GM19351 (cell line): ENCODE results near the gene PDE10A.
"Not testable (repeated sequence)": the region's sequence is repeated elsewhere in the genome, so short reads cannot be mapped to it uniquely, and the experiment has no call there.

Experiments
- ATAC-seq: cut with Tn5 transposase; IDR thresholded peaks from one replicate; pipeline ENCODE4 v1.9.1; 2021; ENCODE audit warnings: mild to moderate bottlenecking, moderate library complexity; ENCODE audit not compliant: unreplicated experiment

Gene PDE10A

GRCh38 chr6:165628955-165629354 is 34.1 kb downstream of the PDE10A start:
- no peak for ATAC-seq

- no peak for ATAC-seq
These were observed 35.7 kb downstream of the PDE10A start for GRCh38 chr6:165627366-165627765.

DNA sequence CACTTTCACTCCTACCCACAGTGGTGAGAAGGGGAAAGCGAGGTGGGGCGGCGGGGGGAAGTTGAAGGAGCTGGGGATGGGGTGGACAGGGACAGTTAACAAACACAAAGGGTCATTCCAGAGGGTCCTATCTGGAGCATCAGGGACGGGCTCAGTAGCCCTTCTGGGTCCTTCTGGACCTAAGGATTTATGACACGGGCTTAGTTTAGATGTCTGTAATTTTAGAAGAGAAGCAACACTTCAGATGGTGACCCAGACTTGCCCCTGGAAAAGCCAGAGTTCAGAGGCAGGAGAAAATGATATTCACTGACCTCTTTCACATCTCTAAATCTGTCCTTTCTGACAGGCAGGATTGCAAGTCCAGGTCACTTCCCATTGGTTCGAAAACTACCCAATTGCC is 36.3 kb downstream of the PDE10A start:
- ATAC-seq = no peak

GRCh38 chr6:165624871-165625639 is 38.0 kb downstream of the PDE10A start:
- no peak for ATAC-seq

GRCh38 chr6:165621940-165622339 is 41.1 kb downstream of the PDE10A start:
- ATAC-seq = no peak

- ATAC-seq = not testable (repeated sequence)
These were observed 44.1 kb downstream of the PDE10A start for GRCh38 chr6:165618891-165619290.

DNA sequence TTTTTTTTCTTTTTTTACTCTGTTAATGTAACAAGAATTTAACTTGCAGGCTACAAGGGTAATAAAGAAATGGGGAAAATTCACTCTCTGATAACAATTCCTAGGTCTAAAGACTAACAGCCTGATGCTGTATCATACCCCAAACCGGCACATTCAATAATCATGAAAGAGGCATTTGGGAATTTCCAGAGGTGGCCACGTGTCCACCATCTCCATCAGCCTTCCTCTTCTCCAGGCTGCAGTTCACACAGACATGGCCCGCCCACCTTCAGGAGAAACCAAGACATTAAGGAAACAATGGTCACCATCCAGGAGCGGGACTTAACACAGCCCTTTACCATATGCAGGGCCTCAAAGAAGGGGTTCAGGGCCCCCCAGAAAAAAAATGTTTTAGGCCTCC is 44.8 kb downstream of the PDE10A start:
- no peak for ATAC-seq

DNA sequence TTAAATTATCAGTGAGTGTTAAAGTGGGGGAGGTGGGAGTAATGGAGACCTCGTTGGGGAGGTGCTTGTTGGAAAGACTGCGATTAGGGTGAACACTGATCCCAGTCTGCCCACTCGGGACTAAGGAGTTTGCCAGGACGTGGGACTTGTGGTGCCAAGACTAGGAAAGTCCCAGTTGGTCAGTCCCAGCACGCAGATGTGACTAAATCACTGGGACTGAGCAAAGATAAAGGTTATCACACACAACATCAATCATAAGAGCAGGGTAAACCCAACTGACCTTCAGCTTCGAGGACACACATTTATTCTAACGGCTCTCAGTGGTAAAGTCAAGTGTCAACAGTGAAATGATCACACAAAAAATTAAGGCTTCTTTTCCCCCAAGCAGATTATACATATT is 45.5 kb downstream of the PDE10A start:
- ATAC-seq = no peak

DNA sequence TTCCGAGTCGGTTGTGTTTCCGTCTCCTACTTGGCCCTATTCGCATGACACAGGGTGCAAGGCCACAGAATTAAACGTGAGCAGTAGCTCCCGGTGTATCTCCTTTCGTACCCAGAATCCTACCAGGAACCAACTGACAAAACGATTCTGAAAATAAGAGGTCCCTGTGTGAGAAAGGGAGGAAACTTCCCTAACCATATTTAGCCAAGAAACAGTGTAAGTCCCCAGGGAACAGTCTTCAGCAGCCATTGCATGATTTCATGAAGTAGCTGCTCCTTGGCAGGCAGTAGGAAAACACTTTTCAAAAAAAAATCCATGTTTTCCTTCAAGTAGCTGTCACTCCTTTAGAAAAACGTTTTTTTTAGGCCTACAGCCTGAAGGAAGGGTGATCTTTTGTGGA is 46.9 kb downstream of the PDE10A start:
- ATAC-seq = no peak

GRCh38 chr6:165615636-165616035 is 47.4 kb downstream of the PDE10A start:
- no peak for ATAC-seq

- ATAC-seq = no peak
These were observed 51.7 kb downstream of the PDE10A start for GRCh38 chr6:165611294-165611693.

DNA sequence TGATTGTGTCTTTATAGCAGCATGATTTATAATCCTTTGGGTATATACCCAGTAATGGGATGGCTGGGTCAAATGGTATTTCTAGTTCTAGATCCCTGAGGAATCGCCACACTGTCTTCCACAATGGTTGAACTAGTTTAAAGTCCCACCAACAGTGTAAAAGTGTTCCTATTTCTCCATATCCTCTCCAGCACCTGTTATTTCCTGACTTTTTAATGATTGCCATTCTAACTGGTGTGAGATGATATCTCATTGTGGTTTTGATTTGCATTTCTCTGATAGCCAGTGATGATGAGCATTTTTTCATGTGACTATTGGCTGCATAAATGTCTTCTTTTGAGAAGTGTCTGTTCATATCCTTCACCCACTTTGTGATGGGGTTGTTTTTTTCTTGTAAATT is 54.5 kb downstream of the PDE10A start:
- ATAC-seq = not testable (repeated sequence)

DNA sequence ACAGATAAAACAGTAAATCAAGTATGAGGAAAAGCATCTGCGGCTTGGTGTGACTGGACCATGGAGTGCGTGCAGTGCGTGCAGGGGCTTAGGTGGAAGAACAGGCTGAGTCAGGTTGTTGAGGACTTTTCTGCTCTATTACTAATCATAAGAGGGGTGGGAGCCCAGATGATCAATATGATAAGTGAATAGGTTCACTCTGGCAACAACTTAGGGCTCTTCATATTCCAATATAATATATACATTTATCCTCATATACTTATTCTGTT is 56.4 kb downstream of the PDE10A start:
- ATAC-seq = no peak

DNA sequence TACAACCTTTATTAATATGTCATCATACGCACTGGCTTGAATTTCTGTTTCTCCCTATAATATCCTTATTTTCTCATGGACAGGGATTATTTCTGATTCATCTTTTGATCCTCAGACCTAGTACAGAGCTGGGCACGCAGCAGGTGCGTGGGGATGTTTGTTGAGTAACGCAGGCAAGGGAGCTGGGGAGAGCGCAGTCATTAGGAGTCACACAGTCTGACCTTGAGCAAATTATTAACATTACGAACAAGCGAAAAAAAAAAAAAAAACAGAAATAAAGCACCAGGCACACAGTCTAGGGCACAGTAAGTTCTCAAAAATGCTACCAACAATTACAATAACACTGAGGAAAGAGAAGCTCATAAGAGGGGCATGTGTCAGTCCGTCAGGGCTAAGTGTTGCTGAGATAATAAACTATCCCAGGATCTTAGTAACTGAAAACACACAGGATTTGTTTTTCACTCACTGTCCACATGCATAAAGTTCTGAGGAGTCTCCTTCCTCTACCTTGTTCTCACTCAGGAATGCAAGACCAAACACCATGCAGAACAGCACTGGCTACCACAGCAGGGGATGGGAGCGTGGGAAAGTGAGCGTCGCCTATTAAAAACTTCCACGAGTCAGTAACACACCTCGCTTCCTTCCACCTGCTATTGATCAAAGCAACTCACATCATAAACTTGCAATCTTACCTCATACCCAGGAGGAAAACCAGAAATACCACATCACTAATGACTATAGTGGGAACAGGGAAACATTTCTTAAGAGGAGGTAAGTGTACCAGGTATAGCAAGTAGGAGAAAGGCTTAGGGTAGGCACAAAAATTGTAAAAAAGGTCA is 56.9 kb downstream of the PDE10A start:
- ATAC-seq = no peak

GRCh38 chr6:165605182-165605875 is 57.7 kb downstream of the PDE10A start:
- no peak for ATAC-seq

DNA sequence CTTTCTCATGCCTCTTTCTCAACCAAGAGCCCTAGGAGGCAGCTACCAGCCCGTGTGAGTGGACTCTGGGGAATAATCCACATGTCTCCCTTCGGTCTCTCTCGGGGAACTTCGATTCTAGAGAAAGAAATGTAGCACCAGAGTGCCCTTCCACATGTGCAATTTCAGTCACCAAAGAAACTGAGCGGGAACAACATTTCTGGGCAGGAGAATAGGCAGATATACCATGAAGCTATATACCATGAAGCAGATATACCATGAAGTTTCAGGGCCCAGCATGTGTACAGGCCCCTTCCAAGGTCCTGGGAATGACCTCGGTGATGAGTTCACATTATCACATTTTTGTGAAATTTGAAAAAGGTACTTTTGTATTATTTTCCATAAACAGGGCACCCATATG is 60.8 kb downstream of the PDE10A start:
- ATAC-seq = no peak

GRCh38 chr6:165600606-165601005 is 62.4 kb downstream of the PDE10A start:
- ATAC-seq = no peak

DNA sequence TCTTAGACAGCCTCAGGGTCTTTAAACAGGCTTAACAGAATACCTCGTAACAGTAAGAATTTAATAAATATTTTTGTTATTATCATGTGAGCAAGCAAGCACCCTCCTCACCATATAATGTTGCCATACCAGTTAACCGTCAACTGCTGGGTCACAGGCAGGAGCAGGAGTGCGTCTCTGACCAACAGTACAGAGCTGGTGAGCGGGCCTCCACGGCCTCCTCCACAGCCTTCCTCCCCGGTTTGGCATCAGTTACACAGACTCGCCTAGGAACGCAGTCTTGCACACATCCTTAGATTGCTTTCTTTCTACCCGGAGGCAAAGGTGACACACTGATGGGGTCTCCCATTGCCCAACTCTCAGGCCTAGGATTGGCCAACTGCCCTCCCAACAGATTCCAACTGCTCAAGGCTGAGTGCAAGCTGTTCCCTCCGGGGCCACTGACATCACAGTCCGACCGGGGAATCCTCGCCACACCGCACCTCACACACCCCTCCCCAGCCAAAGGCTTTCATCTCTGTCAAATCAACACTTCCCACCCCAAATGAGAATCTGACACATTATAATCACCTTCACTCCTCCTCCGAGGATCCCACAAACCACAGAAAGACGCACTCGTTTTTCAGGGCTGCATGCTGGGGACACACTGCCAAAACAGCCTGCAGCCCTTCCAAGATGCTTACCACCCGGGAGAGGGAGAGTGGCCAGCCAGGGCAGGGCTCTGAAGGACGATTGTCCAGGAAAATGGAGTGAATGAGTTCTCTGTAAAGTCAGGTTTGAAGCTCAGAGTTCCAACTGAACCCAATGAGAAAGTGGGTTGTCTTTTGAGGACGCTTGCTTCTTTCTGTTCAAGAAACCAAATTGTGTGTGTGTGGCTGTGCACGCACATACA is 63.2 kb downstream of the PDE10A start:
- ATAC-seq = no peak

- no peak for ATAC-seq
These were observed 63.9 kb downstream of the PDE10A start for GRCh38 chr6:165599121-165599520.

- no peak for ATAC-seq
These were observed 65.2 kb downstream of the PDE10A start for GRCh38 chr6:165597821-165598220.
